CD4-positive, alpha-beta T cell treated with Interleukin-2 at 100 ng/mL for 4 hours (primary cell): Measurements from ENCODE around the gene KIF13A.
"Not testable (repeated sequence)": the region's sequence is repeated elsewhere in the genome, so short reads cannot be mapped to it uniquely, and the experiment has no call there.

Experiments used
- DNase-seq: peaks from one replicate; pipeline ENCODE4 v3.0.0-alpha.2; 2020; ENCODE audit warnings: low spot score

Gene KIF13A

GRCh38 chr6:17968876-17969275 is 18.6 kb downstream of the KIF13A start:
- no peak for DNase-seq

GRCh38 chr6:17967668-17968518 is 19.5 kb downstream of the KIF13A start:
- no peak for DNase-seq

- no peak for DNase-seq
Measured at GRCh38 chr6:17966451-17966850, 21.0 kb downstream of the KIF13A start.

- DNase-seq = no peak
Measured at GRCh38 chr6:17965397-17965796, 22.0 kb downstream of the KIF13A start.

GRCh38 chr6:17964633-17965032 is 22.8 kb downstream of the KIF13A start:
- DNase-seq = no peak

GRCh38 chr6:17962436-17963031 is 24.9 kb downstream of the KIF13A start:
- DNase-seq = no peak

GRCh38 chr6:17959302-17959701 is 28.1 kb downstream of the KIF13A start:
- no peak for DNase-seq

- no peak for DNase-seq
Measured at GRCh38 chr6:17957904-17958620, 29.4 kb downstream of the KIF13A start.

GRCh38 chr6:17957498-17957897 is 29.9 kb downstream of the KIF13A start:
- DNase-seq = no peak

- no peak for DNase-seq
Measured at GRCh38 chr6:17957086-17957485, 30.3 kb downstream of the KIF13A start.

- no peak for DNase-seq
Measured at GRCh38 chr6:17950095-17950494, 37.3 kb downstream of the KIF13A start.

GRCh38 chr6:17949168-17949567 is 38.3 kb downstream of the KIF13A start:
- DNase-seq = no peak

- no peak for DNase-seq
Measured at GRCh38 chr6:17948725-17949124, 38.7 kb downstream of the KIF13A start.

GRCh38 chr6:17947574-17947973 is 39.9 kb downstream of the KIF13A start:
- not testable (repeated sequence) for DNase-seq

- DNase-seq = no peak
Measured at GRCh38 chr6:17945575-17945974, 41.9 kb downstream of the KIF13A start.

GRCh38 chr6:17945111-17945510 is 42.3 kb downstream of the KIF13A start:
- no peak for DNase-seq

GRCh38 chr6:17941318-17941717 is 46.1 kb downstream of the KIF13A start:
- no peak for DNase-seq

GRCh38 chr6:17940151-17940792 is 47.2 kb downstream of the KIF13A start:
- no peak for DNase-seq

- no peak for DNase-seq
Measured at GRCh38 chr6:17938901-17939300, 48.5 kb downstream of the KIF13A start.

- no peak for DNase-seq
Measured at GRCh38 chr6:17935188-17936149, 52.0 kb downstream of the KIF13A start.

- no peak for DNase-seq
Measured at GRCh38 chr6:17933716-17934115, 53.7 kb downstream of the KIF13A start.
